COLO829 (cell line): ENCODE measurements around the gene FRMD8.

Experiments
- DNase-seq: peaks from one replicate; pipeline ENCODE4 v3.0.0; 2012; ENCODE audit warnings: low spot score

Gene FRMD8

DNA sequence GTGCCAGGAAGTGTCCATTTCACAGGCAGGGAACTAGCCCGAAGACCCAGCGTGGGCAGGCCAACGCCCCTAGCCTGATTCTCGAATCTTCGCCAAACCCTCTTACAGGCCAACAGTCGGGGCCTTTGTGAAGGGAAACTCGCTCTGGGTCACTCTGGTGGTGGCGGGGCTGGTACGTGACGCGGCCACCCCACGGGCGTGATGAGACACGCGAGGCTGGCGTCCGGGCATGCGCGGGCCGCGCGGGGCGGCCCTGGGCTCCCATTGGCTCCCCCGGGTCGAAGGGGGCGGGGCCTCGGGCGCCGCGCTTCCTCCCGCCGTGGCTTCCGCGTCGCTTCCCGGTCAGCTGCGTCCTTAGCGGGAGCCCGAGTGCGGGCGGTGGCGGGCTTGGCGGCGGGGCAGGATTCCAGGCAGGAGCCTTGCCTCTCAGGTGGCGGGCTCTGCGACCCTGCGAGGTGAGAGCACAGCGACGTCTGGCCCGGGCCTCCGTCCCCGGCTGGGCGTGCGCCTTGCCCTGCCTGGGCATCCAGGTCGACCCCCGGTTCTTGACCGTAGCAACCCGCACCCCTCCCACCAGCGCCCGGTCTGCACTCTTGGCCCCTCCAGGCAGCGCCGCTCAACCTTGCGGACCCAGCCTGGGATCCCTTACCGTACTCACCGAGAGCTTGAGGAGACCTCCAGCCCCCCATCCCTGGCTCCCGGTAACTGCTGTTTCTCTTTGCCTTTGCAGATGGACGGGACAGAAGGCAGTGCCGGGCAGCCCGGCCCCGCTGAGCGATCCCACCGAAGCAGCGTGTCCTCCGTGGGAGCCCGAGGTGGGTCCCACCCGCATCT lies at the start of gene FRMD8:
Gene FRMD8, plus strand, starts transcription at position 331 of the 834 bp plus-strand sequence. Its CDS starts 400 bp downstream, at position 731.
- peak; percentile 67 for DNase-seq

DNA sequence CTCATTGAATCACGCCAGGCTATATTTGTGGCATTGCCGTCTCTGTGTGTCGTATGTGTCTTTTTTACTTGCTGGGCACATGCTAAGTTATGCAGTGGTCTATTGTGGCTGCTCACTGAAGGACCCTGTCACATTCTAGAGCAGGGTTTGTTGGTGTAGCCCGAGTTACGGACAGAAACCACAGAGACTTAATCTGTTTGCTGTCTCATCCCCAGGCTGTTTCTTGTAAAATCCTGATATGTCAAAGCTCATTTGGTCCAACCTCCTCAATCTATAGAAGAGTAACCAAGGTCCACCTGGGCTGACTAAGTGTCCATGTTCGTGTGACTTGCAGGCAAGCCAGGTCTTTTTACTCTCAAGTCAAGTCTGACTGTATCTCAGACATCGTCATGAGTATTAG lies 47.8 kb upstream of the FRMD8 start:
- no peak for DNase-seq

DNA sequence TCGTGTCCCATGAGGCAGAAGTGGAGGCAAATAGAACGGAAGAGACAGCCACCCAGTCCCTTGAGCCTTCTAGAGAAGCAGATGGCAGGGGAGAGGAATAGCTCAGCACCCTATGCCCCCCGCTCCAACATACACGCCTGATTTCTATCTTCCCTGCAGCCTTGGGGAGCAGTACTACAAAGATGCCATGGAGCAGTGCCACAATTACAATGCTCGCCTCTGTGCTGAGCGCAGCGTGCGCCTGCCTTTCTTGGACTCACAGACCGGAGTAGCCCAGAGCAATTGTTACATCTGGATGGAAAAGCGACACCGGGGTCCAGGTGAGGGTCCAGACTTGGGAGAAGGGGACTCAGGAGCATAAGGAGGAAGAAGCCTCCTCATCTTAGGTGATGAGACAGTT lies 46.2 kb upstream of the FRMD8 start:
- DNase-seq, result no peak

- no peak for DNase-seq
These were observed 44.6 kb upstream of the FRMD8 start for GRCh38 chr11:65341856-65342255.

- DNase-seq, result no peak
These were observed 34.9 kb upstream of the FRMD8 start for GRCh38 chr11:65351511-65351910.

DNA sequence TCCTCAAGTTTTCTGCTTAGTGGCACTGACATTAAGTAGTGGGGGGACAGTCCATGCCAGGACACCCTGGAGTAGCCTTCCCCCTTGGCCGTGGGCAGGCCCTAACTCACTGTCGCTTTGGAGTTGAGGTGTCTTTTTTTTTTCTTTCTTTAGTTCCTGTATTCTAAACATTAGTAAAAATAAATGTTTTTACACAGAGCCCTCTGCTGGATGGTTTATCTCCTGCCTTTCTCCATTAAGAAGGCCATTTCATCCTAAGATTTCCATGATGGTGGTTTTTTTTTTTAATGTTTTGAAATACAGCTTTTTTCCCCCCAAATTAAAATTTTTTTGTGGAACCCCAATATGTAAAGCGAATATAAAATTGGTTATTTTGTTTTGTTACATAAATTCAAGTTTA lies 33.7 kb upstream of the FRMD8 start:
- no peak for DNase-seq

DNA sequence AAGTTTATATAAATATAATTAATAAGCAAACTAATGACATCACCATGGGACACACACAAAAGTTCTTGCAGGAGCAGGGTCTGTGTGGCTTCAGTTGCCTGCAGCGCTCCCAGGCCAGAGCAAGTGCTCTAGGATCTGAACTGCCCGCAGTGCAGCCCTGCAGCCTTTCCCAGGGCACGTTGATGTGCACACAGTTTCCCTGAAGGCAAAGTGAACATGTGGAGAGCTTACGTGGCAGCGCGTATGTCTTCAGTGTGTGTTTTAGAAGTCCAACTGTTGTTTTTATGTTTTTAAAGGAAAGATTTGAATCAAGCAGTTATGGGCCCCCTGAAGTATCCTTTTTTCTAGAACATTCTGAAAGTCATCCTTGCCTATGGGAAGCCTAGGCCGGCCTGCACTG lies 33.1 kb upstream of the FRMD8 start:
- no peak for DNase-seq

DNA sequence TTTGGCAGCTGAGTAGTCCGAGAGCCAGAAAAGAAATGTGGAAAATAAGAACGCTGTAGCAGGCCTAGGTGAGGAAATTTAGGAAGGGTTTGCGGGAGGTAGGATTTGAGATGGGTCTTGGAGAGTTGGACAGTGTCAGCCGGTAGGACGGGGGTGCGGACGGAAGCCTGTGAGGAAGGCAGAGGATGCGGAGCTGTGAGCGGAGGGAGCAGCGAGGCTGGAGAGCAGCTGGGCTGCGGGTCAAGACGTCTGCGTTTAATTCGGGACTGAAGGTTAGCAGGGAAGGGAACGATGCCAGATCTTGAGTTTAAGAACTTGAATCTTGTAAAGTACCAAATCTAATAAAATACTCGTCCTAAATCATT lies 32.6 kb upstream of the FRMD8 start:
- no peak for DNase-seq

DNA sequence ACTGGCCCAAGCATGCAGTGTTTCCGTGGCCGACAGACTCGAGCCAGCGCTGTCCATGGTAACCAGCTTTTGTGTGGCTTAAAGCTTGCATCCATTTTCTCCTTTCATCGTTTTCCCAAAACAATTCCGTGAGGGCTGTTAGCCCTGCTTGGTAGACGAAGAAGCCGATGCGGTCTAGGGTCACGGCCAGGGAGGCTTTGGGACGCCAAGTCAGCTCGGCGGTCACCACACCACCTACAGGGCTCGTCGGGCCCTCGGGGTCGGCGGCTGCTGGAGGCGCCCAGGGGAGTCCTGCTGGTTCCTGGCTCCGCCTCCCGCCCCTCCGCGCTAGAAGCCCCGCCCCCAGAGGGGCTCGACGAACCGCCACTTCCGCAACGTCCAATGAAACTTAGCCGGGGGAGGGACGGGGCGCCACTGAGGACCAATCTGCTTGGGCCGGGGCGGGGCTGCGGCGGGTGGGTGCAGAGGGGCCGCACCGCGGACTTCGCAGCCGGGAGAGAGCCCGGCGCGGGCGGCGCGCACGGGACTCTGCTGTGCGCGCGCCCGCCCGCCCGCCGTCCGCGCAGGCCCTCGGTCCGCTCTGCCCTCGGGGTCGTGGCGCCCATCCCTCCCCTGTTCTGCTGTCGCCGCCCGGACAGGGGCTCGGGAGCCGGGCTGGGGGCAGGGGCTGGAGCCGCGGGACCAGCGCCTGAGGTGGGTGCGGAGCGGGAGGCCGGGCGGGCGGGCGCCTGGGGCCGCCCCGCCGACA lies 32.0 kb upstream of the FRMD8 start, which contains the start of gene TIGD3:
Gene TIGD3, plus strand, starts transcription at position 487 of the 748 bp plus-strand sequence. CDS start 1,058 bp downstream, outside the sequence.
- DNase-seq, result peak; percentile 96

DNA sequence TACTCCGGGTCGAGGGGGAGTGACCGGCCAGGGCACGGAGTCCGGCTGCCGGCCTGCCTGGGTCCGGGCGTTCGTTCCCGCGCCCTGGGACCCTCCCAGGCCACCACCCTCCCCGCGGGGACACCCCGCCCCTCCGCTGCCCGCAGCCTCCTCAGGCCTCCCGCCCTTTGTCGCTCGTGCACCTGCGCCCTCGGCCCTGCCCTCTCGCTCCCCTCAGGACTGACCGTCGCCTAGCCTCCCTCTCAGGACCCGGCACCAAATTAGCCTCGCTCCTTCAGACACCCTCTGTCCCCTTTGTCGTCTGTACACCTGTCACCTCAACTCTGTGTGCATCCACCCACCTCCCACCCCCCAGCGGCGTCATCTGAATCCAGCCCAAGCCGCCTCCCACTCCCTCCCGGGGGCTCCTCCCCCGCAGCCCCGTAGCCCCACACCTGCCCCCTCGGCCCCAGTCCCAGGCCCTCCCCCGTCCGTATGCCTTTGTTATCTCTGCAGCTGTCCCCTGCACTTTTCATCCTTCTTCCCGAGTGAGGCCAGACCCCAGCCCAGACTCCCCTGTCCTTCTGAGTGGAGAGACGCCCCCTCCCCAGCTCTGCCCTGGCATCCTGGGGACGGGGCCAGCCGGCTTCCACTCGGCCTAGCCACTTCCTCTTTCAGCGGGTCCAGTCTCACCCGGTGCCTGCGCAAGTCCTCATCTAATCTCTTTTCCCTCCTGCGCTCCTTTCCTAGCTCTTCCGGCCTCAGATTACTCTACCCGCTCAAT lies 31.2 kb upstream of the FRMD8 start:
- no peak for DNase-seq

GRCh38 chr11:65355776-65356393 lies 30.6 kb upstream of the FRMD8 start:
- no peak for DNase-seq

- no peak for DNase-seq
These were observed 30.0 kb upstream of the FRMD8 start for GRCh38 chr11:65356394-65356972.

DNA sequence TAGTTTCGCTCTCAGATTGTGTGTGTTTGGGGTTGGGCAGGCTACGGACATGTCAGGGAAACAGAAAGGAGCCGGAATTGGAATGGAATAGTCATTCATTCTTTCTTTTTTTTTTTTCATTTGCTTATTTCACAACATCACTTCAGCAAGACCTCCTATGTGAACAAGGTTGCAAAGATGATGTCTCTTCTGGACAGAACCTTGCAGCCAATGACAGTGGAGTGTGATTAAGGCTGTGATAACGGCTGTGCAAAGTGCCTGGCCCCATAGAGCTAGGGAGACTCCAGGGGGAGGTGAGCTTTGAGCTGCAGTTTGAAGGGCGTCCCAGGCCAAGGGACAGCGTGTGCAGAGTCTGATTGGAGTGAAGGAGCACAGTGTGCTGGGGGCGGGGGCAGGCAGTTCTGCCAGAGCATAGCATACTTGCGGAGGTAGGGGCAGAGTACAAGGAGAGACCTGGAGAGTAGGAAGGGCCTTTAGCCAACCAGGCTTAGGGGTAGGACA lies 28.5 kb upstream of the FRMD8 start:
- DNase-seq, result no peak

- no peak for DNase-seq
These were observed 24.0 kb upstream of the FRMD8 start for GRCh38 chr11:65362320-65362931.

DNA sequence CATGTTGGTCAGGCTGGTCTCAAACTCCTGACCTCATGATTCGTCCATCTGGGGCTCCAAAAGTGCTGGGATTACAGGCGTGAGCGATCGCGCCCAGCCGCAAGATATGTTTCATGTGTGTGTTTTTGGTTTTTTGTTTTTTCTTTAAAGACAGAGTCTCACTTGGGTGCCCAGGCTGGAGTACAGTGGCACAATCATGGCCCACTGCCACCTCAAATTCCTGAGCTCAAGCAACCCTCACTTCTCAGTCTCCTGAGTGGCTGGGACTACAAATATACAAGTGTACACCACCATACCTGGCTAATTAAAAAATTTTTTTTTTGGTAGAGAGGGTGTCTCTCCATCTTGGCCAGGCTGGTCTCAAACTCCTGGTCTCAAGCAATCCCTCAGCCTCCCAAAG lies 23.5 kb upstream of the FRMD8 start:
- no peak for DNase-seq

DNA sequence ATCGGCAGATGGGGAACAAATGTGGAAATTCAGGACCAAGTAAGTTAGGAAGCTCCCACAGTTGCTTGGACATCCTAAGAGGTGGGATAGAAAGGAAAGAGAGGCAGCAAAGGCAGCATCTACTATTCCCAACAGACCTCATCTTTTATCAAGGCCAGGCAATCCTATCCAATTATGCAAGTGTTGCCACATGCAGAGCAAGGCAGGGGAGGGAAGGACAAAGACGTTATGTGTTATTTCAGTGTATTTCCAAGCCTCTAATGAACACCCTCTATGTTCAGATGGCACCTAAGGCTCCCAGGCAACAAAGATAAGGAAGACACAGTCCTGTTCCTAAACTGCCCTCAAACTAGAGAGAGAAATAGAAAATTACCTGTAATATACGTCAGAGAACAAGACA lies 22.7 kb upstream of the FRMD8 start:
- DNase-seq, result no peak

GRCh38 chr11:65366340-65366773 lies 20.1 kb upstream of the FRMD8 start:
- peak; percentile 87 for DNase-seq

GRCh38 chr11:65370659-65371049 lies 15.8 kb upstream of the FRMD8 start:
- no peak for DNase-seq

DNA sequence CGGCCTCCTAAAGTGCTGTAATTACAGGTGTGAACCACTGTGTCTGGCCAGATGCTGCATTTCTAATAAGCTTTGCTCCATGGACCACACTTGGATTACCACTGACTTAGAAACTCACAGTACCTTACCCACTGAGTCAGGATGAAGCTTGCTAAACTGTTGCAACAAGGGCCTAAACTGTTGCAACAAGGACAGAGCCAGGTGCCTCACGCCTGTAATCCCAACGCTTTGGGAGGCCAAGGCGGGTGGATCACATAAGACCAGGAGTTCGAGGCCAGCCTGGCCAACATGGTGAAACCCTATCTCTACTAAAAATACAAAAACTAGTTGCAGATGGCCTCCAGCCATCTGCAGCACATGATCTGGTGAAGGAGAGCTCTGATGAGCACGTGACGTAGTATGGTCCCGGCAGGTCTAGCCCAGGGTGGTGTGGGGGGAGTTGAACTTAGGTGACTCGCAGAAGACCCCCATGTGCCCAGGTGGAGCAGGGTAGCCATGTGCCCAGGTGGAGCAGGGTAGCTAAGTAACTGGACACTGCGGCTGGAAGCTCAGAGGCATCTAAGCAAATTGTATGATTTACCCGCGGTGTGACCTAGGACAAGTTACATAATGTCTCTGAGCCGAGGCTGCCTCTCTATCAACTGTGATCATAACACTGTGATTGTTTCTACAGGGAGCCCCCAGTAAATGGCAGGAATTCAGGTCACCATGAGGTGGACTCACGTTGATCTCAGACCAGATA lies 12.4 kb upstream of the FRMD8 start:
- DNase-seq, result no peak

- DNase-seq, result no peak
These were observed 11.4 kb upstream of the FRMD8 start for GRCh38 chr11:65375012-65375411.
